Transverse colon (tissue), 4 donors: ENCODE measurements around the gene TNRC6B.

Experiments used
- EP300 ChIP-seq: sonication (generic); formaldehyde crosslinking; IDR thresholded peaks from one replicate; pipeline ENCODE4 v1.6.1; 2017; ENCODE audit warnings: antibody characterized with exemption, low read depth
- POLR2A ChIP-seq: fragments of 450-650 bp; IDR thresholded peaks from one replicate; pipeline ENCODE4 v1.6.1; 2016; ENCODE audit warnings: antibody characterized with exemption, mild to moderate bottlenecking, moderate library complexity
- POLR2AphosphoS5 ChIP-seq, 3 donors: sonication (generic); formaldehyde crosslinking; IDR thresholded peaks; one replicate each; pipeline ENCODE4 v1.6.1; 2016; ENCODE audit warnings: antibody characterized with exemption in 3 of 3
- TF ChIP-seq, protein P1 (sequence below), 5 experiments: fragments of 200-600 bp in 3 of 5; fragments of 450-650 bp in 2 of 5; sonication (generic) in 3 of 5; IDR thresholded peaks; 1 replicate in 2 of 5; 2 replicates in 3 of 5; pipeline ENCODE4 v1.5.1; 2016 to 2017; ENCODE audit warnings: antibody characterized with exemption in 5 of 5, inconsistent platforms in 3 of 5, mild to moderate bottlenecking in 2 of 5, moderate library complexity in 1 of 5

DNA sequence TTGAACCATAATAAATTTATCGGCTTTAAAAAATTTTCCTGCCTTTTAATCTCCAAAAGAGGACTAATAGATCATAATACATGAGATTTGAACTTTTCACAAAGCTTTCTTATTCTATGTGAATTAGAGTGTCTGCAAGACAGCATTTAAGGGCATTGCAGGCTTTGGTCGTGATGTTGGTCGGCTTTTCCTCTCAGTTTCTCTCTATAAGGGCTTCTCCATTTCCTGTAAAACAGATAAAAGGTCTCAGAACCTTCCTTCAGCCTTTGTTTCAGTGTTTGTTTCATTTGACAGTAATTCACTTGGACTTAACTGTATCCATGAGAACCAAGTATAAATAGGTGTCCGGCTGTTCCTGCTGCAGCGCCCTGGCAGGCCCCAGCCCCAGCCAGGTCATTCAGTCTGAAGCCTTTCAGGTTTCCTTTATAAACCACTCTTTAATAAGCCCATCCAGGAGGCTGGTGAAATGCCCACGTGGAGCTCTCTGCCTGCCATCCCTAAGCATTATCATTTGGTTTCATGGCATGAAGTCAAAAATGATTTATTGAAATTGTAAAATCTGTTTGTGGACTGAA is 131.4 kb downstream of the TNRC6B start:
- no peak for TF ChIP-seq POLR2A
- TF ChIP-seq, protein P1, sequence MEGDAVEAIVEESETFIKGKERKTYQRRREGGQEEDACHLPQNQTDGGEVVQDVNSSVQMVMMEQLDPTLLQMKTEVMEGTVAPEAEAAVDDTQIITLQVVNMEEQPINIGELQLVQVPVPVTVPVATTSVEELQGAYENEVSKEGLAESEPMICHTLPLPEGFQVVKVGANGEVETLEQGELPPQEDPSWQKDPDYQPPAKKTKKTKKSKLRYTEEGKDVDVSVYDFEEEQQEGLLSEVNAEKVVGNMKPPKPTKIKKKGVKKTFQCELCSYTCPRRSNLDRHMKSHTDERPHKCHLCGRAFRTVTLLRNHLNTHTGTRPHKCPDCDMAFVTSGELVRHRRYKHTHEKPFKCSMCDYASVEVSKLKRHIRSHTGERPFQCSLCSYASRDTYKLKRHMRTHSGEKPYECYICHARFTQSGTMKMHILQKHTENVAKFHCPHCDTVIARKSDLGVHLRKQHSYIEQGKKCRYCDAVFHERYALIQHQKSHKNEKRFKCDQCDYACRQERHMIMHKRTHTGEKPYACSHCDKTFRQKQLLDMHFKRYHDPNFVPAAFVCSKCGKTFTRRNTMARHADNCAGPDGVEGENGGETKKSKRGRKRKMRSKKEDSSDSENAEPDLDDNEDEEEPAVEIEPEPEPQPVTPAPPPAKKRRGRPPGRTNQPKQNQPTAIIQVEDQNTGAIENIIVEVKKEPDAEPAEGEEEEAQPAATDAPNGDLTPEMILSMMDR (IDR thresholded peaks at IDR 0.05), result no peak
- TF ChIP-seq POLR2AphosphoS5 (IDR thresholded peaks at IDR 0.05), result no peak
- TF ChIP-seq EP300, result no peak
